ENCODE data around the gene SORCS2.

Gene SORCS2

DNA sequence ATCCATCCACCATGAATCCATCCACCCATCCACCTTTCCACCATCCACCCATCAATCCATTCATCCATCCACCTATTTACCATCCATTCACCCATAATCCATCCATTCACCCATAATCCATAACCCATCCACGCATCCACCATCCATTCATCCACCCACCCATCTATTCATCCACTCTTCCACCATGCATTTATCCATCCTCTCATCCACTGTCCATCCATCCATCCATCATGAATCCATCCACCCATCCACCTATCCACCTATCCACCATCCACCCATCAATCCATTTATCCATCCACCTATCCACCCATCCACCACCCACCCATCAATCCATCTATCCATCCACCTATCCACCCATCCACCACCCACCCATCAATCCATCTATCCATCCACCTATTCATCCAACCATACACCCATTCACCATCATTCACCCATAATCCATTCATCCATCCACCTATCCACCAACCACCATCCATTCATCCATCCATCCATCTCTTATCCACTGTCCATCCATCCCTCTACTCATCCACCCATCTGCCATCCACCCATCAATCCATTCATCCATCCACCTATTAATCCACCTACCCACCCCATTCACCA is 422.1 kb downstream of the SORCS2 start:
- no peak for DNase-seq (ENCODE audit: low read depth in 2 of 2)

- DNase-seq (ENCODE audit: low read depth in 2 of 2): no peak
Observed at GRCh38 chr4:7616193-7616592, 423.9 kb downstream of the SORCS2 start.

DNA sequence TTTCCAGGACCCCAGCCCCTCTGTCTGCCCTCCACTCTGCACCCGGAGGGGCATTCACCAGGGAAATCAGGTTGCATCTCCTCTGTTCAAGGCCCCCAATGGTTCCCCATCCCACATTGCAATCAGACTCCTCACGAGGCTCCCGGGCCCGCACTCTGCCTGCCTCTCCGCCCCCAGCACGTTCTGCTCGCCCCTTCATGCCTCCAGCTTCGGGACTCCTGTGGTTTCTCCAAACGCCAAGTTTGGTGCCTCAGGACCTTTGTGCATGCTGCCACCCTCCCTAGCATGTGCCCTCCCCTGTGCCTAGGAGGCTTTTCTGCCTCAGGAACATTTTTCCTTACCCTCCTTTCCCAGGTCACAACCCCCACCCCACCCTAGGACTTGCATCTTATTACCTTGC is 426.0 kb downstream of the SORCS2 start:
- no peak for DNase-seq (ENCODE audit: low read depth in 2 of 2)

GRCh38 chr4:7620086-7620813 is 427.9 kb downstream of the SORCS2 start:
- DNase-seq (ENCODE audit: low read depth in 2 of 2): no peak

DNA sequence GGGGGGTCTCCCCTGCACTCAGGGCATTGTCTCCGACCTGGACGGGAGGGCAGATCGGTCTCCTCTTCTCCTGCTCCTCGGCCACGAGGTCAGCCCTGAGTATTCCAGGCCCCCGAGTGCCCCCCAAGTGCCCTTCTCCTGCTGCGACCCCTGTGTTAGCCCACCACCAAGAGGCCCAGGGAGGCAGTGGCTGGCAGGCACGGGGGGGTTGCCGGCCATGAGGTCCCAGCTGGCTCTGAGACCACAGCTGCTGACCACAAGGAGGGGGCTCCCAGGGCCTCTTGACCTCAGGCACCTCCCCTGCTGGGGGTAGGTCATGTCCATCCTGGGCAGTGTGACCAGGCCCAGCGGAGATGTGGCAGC is 428.5 kb downstream of the SORCS2 start:
- DNase-seq (ENCODE audit: low read depth in 2 of 2): no peak

DNA sequence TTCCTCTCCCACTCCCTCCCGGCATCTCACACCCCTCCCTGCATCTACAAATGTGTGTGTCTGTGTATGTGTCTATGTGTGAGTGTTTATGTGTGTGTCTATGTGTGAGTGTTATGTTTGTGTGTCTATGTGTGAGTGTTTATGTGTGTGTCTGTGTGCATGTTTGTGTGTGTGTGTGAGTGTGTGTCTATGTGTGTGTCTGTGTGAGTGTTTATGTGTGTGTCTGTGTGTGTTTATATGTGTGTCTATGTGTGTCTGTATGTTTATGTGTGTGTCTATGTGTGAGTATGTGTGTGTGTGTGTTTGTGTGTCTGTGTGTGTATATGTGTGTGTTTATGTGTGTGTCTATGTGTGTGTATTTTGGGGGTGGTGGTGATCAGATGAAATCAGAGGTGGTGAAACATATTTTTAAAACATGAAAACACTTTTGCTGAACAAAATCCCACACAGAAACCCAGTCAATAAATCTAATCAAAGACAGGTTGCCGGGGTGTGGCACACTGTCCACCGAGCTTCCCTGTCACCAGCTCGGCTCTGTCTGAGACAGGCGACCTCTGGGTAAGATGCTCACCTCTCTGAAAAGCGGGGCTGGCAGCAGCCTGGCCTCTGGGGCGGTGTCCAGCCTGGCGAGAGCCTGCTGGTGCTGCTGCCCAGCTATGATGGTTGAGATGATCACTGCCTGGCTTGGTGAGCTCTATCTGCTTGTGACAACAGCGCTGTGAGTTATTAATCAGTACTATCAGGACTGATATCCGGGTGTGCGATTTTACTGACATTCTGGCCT is 429.1 kb downstream of the SORCS2 start:
- DNase-seq (ENCODE audit: low read depth in 2 of 2): no peak

DNA sequence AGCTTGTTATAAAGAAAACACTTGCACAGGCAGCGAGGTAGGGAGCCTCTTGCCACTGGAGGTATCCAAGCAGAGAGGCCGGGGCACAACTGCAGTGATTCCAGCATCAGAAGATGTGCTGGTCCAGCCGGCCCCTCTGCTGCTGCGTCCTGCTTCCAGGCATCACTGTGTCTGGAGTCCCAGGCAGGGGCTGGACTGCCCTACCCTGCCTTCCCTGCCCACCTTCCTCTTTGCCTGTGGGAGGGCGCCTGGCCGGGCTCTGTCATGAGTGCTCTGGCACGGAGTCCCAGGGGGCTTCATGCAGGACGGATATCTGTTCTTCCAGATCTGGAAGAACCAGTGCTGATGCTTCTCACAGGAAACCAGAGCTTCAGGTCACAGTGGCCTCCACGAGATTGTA is 430.0 kb downstream of the SORCS2 start:
- no peak for DNase-seq (ENCODE audit: low read depth in 2 of 2)

GRCh38 chr4:7623468-7623867 is 431.1 kb downstream of the SORCS2 start:
- DNase-seq (ENCODE audit: low read depth in 2 of 2): no peak

DNA sequence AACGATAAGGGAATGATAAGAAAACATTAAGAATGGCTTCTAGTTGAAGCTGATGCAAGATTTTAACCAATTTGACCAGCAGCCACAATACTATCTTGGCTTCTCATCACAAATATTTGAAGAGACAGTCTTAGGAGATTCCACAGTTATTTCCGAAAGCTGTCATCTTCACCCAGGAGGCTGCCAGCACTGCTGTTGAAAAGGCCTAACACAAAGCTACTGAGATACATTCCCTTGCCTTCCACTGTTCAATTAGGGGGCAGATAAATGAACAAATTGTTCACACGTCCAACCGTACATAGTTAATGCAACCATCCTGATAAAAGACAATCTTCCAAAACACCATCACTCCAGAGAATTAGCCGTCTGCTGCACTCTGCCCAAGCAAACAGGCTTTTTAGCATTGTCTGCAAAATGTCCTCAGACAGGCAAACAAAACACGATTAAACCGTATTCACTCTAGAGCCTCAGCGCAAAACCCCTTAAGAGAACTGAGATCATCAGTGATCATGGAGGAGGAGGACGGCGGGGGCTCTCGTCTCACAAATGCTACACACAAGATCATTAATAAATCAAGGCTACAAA is 432.1 kb downstream of the SORCS2 start:
- no peak for DNase-seq (ENCODE audit: low read depth in 2 of 2)

DNA sequence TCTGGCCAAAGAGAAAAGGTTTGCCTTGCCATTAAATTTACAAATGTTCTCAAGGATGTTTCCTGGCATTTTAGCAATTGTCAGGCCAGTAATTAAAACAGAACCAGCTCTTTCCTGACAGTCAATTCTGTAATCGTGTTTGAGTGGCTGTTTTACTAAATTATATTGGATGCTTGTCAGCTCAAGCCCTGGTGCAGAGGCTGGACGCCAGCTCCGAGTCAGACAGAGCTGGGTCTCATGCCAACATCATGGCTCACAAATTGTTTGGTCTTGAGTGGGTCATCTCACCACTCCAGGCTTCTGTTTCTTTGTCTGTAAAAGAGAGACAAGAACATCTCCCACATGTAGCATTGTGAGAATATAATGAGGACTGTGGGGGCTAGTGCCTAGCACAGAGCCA is 432.7 kb downstream of the SORCS2 start:
- no peak for DNase-seq (ENCODE audit: low read depth in 2 of 2)

DNA sequence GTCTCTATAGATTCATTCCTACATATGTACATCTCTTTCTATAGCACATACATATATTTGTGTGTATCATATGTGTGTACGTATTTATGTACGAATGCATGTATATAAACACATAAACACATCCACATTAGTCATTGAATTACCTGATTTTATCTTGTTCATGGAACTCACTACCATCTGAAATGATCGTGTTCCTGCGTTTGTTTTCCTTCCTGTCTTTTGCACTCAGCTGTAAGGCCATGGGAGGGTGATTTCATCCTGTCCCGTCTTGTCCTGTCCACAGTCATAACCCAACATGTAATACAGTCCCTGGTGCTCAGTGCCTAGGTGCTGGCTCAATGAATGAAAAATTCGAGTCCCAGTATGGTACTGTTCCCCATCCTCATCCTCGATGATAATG is 434.2 kb downstream of the SORCS2 start:
- no peak for DNase-seq (ENCODE audit: low read depth in 2 of 2)

DNA sequence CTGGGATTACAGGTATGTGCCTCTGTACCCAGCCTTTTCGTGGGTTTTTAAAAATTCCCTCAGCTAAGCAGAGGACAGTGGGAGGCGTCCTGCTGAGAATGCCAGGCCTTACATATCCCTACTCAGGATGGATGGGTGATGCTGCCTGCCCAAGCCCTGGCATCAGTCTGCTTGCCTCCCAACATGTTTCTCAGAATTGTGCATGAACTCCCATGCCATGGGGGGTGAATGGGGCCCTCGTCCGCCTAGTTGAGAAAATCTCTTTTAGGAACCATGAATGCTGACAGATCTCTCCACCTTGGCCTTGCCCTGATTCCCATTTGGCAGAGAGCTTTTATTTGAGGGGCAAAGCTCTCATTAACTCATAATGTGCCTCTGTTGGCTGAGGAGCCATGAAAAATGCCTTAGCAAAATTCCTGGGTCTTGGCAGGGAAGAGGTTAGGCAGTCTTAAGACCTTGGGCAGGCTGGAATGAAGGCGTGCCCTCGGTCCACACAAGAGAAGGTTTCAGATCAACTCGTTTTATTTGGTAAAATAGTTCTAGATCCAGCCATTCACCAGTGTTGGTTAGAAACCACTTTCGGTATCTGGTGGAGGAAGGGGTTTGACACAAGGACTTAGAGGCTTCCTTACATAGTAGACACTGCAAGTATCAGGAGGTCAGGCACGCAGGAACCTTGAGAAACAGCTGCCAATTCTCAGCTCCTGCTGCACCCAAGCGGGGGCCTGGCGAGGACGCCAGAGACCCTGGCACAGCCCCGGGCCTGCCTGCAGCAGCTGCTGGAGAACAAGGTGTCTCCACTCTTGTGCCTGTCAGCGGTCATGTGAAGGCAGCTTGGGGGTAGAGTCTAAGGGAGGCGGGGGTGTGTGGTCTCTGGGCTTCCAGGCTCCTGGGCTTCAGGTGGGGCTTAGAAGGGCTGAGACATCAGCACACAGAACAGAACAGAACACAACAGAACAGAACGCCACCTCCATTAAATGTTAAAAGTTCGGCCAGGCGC is 435.2 kb downstream of the SORCS2 start:
- DNase-seq (ENCODE audit: low read depth in 2 of 2): no peak

DNA sequence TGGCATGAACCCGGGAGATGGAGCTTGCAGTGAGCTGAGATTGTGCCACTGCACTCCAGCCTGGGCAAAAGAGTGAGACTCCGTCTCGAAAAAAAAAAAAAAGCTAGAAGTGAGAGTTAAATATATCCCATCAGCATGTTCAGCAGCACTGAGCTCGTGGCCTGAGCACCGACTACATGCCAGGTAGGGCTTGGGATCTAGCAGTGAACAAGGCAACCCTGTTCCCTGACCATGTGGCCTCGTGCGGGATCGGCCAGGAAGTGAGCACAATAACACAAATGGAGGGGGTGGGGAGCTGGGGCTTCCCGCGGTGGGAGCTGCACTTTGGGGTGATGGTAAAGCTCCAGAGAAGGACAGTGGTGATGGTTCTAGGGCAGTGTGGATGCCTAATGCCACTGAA is 436.1 kb downstream of the SORCS2 start:
- DNase-seq (ENCODE audit: low read depth in 2 of 2): no peak

DNA sequence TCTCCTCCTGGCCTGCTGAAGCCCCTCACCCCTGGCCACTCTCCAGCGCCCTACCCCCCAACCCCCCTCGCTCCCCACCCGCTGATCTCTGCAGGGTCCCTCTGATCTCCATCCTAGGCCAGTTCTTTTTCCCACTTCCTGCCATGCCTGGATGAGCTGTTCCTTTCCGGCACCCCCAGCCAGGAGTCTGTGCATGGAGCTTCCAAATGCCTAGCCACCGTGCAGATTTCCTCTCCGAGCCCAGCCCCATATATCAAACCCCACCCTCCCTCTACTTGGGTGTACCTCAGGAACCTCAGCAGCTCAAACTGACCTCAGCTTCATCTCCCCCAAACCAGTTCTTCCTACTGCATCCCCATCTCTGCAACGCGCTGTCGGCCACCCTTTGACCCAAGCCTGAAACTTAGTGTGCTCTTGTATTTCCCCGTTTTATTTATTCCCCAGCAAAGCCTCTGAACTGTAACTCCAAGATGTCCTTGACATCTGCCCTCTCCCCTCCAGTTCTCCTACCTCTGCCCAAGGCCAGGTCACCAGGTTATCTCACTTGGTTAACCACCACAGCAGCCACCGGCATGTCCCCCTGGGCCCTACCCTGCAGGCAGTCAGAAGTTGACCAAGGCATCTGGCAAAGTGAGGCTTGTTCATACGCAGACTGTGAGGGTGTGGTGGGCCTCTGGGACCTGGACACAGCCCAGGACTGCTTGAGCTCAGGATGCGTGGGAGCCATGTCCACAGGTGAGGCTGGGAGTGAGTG is 437.3 kb downstream of the SORCS2 start:
- DNase-seq (ENCODE audit: low read depth in 2 of 2): no peak

- no peak for DNase-seq (ENCODE audit: low read depth in 2 of 2)
Observed at GRCh38 chr4:7630568-7631287, 438.4 kb downstream of the SORCS2 start.

- DNase-seq (ENCODE audit: low read depth in 2 of 2): no peak
Observed at GRCh38 chr4:7631288-7632014, 439.1 kb downstream of the SORCS2 start.

DNA sequence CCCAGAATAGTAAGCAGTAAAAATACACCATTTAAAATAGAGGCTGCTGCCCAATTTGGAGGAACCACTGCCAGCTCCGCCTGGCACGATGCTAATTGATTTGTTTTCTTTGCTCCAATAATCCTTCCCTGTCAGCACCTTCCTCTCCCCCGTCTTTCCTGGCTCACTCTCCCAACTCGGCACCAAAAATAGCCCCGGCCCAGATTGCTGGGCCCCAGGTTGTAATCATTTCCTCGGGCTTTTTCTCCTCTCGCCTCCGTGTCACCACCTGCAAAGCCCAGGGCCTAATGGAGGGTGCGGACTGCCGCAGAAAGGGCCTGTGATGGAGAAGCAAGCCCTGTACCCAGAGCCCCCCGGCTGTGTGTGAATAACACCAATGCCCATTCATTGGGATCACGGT is 440.0 kb downstream of the SORCS2 start:
- DNase-seq (ENCODE audit: low read depth in 2 of 2): no peak

DNA sequence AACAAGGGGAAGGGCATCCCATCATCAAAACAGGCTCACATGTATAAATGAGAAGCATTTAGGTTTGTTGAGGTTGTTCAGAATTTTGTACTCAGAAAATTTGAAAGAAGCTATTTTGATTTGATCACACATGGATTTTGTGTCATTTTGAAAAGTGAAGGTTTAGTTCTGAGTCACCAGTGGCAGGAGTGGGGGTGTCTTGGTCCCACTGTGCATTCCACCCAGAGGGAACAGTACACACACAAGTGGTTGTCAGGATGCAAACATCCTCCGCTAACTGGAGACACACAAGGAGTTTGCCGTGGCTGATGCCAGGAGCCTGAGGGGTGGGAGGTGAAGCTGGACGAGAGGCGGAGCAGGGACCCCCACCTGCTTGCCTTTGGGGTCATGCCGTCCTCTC is 440.6 kb downstream of the SORCS2 start:
- DNase-seq (ENCODE audit: low read depth in 2 of 2): no peak

DNA sequence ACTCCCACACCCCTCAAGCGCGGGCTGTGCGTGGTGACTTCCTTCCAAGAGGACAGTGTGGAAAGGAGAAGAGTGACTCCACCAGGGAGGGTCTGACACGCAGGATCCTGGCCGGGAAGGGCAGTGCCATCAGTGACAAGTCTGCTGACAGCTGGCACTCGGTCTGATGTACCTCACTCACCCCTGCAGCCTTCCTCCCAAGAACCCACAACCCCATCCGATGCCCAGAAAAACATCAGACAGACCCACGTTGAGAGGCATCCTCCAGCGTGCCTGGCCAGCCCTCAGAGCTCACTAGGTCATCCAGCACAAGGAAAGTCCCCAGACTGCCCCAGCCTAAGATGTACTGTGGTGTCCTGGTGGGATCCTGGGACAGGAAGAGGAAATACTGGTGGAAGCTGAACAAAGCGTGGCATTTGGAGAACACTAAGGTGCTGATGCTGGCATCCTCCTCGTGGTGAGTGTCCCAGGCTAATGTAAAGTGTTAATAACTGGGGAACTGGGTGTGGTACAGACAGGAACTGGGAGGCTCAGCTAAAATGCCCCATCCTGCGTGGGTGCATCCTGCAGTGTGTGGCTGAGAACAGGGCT is 442.4 kb downstream of the SORCS2 start:
- DNase-seq (ENCODE audit: low read depth in 2 of 2): no peak
